Hepatocyte (in vitro differentiated cells): ENCODE measurements around the gene TPK1.

Experiments
- CTCF ChIP-seq: fragments of 200-600 bp; sonication (generic); IDR thresholded peaks from 2 replicates; pipeline ENCODE4 v1.5.1; 2016; ENCODE audit warnings: antibody characterized with exemption, mild to moderate bottlenecking; ENCODE audit not compliant: poor library complexity
- EZH2 ChIP-seq: fragments of 200-600 bp; sonication (generic); IDR thresholded peaks from 2 replicates; pipeline ENCODE4 v1.6.1; 2016; ENCODE audit warnings: antibody characterized with exemption, mild to moderate bottlenecking, borderline replicate concordance
- EZH2phosphoT487 ChIP-seq: fragments of 200-600 bp; sonication (generic); IDR thresholded peaks from one replicate; pipeline ENCODE4 v1.6.1; 2018; ENCODE audit warnings: antibody characterized with exemption, mild to moderate bottlenecking, low read depth, moderate library complexity; ENCODE audit not compliant: unreplicated experiment, severe bottlenecking

GRCh38 chr7:144568233-144568632 lies 267.6 kb downstream of the TPK1 start:
- TF ChIP-seq CTCF (no peak), EZH2 (no peak), EZH2phosphoT487 (no peak)
